HG03575 (cell line): ENCODE measurements around the gene DPEP1.

Source experiments
- ATAC-seq: cut with Tn5 transposase; IDR thresholded peaks from one replicate; pipeline ENCODE4 v1.9.1; 2021; ENCODE audit not compliant: unreplicated experiment, insufficient number of reproducible peaks, low FRiP score; ENCODE audit errors: extremely low read depth

Gene DPEP1

DNA sequence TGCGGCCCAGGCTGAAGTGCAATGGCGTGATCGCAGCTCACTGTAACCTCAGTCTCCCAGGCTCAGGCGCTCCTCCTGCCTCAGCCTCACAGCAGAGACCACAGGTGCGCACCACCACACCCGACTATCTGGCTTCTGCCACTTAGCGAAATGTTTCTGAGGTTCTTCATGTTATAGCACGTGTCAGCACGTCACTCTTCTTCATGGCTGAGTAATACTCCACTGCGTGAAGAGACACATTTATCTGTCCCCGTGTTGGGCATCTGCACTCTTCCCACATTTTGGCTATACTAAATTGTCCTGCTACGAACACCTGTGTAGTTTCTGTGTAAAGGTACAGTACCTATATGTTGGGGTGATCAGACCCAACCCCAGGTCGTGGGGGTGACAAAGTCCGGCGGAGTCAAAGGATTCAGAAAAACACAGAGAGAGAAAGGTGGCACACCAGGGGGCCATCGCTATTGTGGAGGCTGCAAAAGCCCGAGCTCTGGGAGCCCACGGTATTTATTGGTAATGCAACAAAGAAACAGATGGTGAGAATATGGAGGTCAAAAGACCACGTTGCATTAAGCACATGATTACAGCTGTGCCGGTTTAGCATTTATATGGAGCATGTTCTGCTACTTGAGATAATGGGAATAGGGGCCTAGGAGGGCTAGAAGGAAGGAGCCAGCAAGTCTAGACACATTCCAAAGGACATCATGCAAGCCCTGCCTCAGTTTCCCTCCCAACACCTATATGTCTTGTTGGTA, 851 bp upstream of the DPEP1 start:
- ATAC-seq = no peak

DNA sequence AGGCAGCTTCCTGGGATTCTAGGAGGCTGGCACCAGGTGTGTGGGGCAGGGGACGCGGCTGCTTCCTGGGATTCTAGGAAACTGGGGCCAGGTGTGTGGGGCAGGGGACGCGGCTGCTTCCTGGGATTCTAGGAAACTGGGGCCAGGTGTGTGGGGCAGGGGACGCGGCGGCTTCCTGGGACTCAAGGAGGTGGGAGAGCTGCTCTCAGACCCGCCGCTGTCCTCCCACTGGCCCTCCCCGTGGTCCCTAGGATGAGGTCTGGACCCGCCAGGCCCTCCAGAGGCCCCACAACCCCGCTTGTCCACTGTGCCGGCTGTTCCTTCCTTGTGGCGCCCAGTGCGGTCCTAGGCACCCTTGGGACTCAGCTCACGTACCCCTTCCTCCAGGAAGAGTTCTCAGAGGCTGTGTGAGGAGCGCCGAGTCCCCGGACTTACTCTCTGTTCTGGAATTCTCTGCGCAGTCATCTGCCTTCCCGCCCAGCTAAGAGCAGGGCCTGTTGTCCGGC, 565 bp downstream of the DPEP1 start:
- ATAC-seq = no peak

GRCh38 chr16:89615176-89615575, 1.7 kb downstream of the DPEP1 start:
- ATAC-seq = no peak

DNA sequence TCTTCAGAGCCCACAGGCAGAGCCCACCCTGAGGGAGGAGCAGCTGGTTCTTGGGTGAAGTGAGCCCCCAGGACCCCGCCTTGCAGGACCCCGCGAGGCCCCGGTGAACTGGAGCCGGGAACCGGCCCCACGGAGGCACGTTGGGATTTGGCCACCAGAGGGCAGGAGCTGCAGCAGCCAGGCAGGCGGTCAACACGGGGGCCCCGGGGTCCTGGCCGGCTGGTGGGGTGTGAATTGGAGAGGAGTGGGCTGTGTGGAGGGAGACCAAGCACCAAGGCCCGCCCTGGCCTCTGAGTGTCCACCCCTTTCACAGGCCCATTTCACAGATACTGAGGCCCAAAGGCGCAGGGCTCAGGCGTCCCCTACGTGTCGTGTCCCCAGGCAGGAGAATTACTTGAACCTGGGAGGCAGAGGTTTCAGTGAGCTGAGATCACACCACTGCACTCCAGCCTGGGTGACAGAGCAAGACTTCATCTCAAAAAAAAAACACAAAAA, 2.2 kb downstream of the DPEP1 start:
- no peak for ATAC-seq

- no peak for ATAC-seq
These were observed 3.2 kb downstream of the DPEP1 start for GRCh38 chr16:89616623-89617022.

GRCh38 chr16:89617036-89617435, 3.6 kb downstream of the DPEP1 start:
- ATAC-seq = no peak

DNA sequence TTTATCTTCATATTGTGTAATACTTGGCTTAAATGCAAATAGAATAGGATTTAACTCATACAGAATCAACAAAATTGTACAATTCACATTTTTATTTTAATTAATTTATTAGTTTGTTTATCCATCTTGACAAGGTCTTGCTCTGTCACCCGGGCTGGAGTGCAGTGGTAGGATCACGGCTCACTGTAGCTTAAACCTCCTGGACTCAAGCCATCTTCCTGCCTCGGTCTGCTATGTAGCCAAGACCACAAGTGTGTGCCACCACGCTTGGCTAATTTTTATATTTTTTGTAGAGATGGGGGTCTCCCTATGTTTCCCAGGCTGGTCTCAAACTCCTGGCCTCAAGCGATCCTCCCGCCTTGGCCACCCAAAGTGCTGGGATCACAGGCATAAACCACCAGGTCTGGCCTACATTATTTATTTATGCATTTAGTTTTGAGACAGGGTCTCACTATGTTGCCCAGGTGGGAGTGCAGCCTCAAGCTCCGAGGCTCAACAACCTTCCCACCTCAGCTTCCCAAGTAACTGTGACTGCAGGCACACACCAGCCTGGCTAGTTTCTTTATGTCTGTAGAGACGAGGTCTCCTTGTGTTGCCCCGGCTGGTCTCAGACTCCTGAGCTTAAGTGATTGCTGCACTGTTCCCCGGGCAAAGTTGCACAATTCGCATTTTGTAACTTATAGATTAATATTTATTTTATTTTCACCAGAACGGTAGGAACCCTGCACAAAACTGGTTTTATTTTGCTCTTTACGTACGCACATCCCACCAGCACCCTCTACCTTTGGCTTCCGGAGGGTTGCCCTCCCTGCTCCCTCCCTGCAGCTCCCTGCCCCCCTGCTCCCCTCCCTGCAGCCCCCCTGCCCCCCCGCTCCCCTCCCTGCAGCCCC, 4.9 kb downstream of the DPEP1 start:
- no peak for ATAC-seq

GRCh38 chr16:89619840-89620239, 6.4 kb downstream of the DPEP1 start:
- no peak for ATAC-seq

GRCh38 chr16:89620406-89620841, 7.0 kb downstream of the DPEP1 start:
- ATAC-seq = no peak

DNA sequence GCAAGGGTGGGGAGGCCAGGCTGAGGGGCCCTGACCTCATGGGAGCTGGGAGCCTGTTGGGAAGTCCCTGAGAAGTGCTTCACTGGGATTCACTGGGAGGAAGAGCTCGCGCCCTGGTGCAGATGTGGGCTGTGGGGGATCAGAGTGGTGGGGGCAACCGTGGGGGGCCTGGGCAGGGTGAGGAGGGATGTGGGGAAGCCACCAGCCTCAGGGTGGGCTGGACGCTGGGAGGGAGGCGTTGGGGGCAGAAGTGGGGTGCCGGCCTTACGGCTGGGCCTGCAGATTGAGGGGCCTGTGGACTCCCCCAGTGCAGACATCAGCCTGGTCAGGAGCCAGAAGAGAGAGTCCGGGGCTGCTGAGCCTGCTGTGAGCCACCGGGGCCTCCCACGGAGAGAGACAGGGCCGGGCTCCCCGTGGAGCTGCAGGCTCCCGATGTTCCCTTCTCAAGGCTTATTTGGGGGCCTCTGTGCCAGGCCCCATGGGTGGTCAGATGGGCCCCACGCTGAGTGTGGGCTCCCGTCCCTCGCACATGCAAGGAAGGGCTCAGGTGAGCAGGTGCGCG, 7.8 kb downstream of the DPEP1 start:
- ATAC-seq = no peak

GRCh38 chr16:89621698-89622409, 8.4 kb downstream of the DPEP1 start:
- ATAC-seq = no peak

DNA sequence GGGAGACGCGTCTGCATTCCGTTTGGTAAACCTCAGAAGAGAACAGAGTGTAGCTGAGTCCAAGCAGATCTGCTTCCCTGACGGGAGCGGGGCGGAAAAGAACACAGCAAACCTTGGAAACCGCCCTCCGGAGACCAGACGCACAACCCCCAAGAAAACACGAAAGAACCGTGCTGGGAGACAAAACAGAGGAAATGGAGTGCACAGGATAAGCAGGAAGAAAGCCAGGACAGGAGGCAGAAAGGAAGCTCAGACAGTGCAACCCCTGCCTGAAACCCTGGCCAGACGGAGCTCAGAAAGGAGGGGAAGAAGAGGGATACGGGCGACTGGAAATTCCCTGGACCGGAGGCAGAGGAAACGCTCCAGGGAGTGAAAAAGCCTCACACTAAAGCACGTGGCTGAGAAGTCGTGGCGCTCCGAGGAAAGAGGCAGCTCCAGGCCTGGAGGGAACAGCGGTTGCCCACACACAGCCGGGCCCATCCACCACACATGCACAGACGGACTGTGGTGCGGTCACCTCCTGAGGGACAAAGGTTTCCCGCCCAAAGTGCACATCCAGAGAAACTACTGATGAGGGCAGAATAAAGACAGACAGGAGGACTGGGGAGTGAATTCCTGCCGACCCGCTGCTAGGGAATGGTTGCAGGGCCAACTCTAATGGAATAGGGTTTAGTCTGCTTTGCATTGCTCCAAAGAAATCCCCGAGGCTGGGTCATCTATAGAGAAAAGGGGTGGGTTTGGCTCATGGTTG, 10.2 kb downstream of the DPEP1 start:
- ATAC-seq = no peak

DNA sequence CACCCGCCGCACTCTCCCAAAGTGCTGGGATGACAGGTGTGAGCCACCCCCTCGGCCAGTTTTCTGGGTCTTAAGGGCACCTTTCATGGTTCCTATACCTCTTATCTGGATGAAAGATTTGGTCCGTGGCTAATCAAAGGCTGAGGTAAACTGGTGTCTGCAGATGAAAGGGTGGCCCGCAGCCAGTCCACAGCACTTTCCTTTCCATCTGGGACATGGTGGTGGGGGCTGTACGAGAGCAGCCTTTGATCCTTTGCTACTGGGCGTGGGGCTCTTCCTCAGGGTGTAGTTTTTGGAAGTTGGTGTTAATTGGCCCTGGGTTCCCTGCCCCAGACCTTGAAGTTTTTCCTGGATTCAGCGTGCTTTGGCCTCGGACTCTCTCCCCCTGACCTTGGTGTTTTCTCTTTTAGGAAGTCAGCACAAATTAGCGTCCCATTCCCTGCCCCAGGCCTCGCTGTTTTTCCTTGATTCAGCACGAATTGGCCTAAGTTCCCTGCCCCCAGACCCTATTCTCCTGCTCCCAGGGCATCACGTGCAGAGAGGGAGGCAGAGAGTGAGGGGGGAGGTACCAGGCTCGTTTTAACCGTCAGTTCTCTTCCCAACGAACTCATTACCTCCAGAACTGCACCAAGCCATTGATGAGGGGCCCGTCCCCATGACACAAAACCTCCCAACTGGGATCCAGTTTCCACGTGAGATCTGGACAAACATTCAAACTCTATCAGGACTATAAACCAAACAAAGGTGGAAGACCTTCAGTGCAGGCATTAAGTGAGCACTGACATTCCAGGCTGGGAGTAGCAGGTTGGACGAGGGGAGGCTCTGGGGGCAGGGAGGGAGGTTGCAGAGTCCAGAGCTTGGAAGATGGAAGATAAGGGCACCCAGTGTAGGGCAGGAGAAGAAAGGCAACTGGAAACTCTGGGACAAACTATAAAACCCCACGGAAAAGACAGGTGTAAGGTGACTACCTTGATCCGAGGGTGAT, 11.6 kb downstream of the DPEP1 start:
- ATAC-seq = no peak

DNA sequence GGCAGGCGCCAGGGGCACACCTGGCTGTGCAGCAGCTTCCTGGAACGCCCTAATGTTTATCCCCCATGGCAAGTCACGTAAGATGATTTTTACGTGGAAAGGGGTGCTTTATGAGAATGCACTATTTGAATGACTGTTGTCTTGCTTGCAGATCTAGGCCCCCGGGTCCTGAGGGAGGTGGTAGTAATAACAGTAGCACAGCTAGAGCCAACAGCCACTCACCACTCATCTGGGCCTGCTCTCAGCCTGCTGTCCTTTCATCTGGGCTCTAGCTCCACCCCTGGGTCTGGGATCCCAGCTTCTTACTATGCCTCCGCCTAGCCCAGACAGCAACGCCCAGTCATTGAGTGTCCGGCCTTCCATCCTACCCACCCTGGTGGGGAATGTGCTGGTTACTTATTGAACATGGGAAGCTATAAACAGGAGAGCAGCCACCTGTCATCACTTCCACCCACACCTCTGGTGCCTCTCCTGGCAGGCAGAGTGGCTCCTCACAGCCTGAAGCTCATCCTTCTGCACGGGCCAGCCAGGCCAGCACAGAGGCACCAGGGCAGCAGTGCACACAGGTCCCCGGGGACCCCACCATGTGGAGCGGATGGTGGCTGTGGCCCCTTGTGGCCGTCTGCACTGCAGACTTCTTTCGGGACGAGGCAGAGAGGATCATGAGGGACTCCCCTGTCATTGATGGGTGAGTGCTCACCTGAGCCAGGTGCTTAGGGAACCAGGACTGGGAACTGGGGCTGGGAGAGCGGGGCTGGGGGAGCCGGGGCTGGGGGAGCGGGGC, 16.6 kb downstream of the DPEP1 start:
- ATAC-seq = no peak

DNA sequence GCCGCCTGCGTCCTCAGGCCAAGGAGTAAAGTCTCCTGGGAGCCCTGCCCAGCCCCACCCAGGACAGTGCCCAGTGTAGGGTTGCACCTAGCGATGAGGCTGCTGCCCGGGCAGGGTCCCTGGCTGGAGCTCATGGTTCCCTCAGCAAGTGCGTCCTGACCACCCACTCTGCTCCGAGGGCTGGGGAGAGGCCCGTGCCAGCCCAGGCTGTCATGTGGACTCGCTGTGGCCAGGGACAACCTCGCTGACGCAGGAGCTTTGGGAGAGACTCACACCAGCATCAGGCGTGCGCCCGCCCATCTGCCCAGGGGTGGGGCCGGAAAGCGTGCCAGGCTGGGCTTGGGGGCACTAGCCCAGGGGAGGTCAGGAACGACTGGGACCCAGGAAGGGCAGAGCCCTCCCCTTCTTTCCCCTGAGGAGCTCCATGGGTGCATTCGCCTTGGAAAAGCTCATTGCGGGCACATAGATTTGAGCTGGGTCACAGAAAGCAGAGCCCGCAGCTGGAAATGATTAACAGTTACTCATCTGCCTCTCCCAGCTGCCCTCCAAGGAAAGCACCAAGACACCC, 19.7 kb downstream of the DPEP1 start:
- ATAC-seq = no peak
